ENCODE measurements around the gene TMEM229B.

DNA sequence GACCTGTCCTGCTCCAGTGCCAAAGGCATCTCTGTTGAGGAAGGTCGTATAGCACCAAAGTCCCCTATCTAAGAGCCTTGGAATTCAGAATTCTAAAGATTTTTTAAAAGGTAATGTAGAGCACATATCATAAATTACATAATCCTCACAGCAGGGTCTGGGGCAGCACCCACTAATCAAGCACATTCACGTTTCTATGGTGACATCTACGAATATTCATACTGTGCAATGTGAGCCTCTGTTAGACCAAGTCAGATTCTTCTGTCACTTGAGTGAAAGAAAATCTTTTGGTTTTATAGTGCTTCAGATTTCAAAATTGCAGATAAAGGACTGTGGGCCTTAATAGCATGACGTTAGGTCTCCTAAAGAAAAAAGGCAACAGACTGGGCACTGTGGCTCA is 13.1 kb upstream of the TMEM229B start:
- TF ChIP-seq, protein P1, sequence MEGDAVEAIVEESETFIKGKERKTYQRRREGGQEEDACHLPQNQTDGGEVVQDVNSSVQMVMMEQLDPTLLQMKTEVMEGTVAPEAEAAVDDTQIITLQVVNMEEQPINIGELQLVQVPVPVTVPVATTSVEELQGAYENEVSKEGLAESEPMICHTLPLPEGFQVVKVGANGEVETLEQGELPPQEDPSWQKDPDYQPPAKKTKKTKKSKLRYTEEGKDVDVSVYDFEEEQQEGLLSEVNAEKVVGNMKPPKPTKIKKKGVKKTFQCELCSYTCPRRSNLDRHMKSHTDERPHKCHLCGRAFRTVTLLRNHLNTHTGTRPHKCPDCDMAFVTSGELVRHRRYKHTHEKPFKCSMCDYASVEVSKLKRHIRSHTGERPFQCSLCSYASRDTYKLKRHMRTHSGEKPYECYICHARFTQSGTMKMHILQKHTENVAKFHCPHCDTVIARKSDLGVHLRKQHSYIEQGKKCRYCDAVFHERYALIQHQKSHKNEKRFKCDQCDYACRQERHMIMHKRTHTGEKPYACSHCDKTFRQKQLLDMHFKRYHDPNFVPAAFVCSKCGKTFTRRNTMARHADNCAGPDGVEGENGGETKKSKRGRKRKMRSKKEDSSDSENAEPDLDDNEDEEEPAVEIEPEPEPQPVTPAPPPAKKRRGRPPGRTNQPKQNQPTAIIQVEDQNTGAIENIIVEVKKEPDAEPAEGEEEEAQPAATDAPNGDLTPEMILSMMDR (IDR thresholded peaks at IDR 0.05): no peak
- TF ChIP-seq POLR2A (IDR thresholded peaks at IDR 0.05) (no peak), POLR2AphosphoS5 (IDR thresholded peaks at IDR 0.05; ENCODE audit: insufficient read depth in 1 of 2, low read depth in 1 of 2) (no peak)

All from vagina (tissue), 2 donors.